Mammary epithelial cell (primary cell): ENCODE data around the gene SOX1.

Source experiments
- EZH2 ChIP-seq: IDR thresholded peaks from 2 replicates; pipeline ENCODE4 v1.6.1; 2012; ENCODE audit warnings: low read length, inconsistent platforms, borderline replicate concordance
- TF ChIP-seq, protein P1 (sequence below), 2 donors: IDR thresholded peaks in 1 of 2; conservative IDR thresholded peaks in 1 of 2; 2 replicates each; pipeline ENCODE4 v1.5.1; 2011 to 2012; ENCODE audit warnings: inconsistent platforms in 2 of 2, low read length in 2 of 2, mild to moderate bottlenecking in 2 of 2, control low read depth in 1 of 2, low read depth in 1 of 2; ENCODE audit not compliant: insufficient read depth in 1 of 2; ENCODE audit errors: extremely low read depth in 1 of 2

GRCh38 chr13:112056284-112056727 lies 10.6 kb upstream of the SOX1 start:
- TF ChIP-seq, protein P1, sequence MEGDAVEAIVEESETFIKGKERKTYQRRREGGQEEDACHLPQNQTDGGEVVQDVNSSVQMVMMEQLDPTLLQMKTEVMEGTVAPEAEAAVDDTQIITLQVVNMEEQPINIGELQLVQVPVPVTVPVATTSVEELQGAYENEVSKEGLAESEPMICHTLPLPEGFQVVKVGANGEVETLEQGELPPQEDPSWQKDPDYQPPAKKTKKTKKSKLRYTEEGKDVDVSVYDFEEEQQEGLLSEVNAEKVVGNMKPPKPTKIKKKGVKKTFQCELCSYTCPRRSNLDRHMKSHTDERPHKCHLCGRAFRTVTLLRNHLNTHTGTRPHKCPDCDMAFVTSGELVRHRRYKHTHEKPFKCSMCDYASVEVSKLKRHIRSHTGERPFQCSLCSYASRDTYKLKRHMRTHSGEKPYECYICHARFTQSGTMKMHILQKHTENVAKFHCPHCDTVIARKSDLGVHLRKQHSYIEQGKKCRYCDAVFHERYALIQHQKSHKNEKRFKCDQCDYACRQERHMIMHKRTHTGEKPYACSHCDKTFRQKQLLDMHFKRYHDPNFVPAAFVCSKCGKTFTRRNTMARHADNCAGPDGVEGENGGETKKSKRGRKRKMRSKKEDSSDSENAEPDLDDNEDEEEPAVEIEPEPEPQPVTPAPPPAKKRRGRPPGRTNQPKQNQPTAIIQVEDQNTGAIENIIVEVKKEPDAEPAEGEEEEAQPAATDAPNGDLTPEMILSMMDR (conservative IDR thresholded peaks at IDR 0.05 in 1 of 2, IDR thresholded peaks at IDR 0.05 in 1 of 2; ENCODE audit: extremely low read depth in 1 of 2, insufficient read depth in 1 of 2, low read depth in 1 of 2, low read length in 2 of 2) = no peak
- TF ChIP-seq EZH2 = no peak
